KMS-11 (cell line): ENCODE data around the gene SMIM10L1.

Experiments used
- H2AFZ ChIP-seq: fragments of 200-600 bp; sonication (generic); 2 replicates; pipeline ENCODE4 v1.6.1; 2016; ENCODE audit warnings: antibody characterized with exemption, mixed run types, low read depth
- H3K27ac ChIP-seq: fragments of 200-600 bp; sonication (generic); 2 replicates; pipeline ENCODE4 v1.6.1; 2016; ENCODE audit warnings: mild to moderate bottlenecking, mixed run types
- H3K27me3 ChIP-seq: fragments of 200-600 bp; sonication (generic); 2 replicates; pipeline ENCODE4 v1.6.1; 2017; ENCODE audit warnings: mild to moderate bottlenecking, low read depth, mixed run types, moderate library complexity; ENCODE audit not compliant: insufficient read depth
- H3K36me3 ChIP-seq: fragments of 200-600 bp; sonication (generic); 2 replicates; pipeline ENCODE4 v1.6.1; 2017; ENCODE audit warnings: mild to moderate bottlenecking, mixed run types; ENCODE audit not compliant: insufficient read depth
- H3K4me1 ChIP-seq: fragments of 200-600 bp; sonication (generic); 2 replicates; pipeline ENCODE4 v1.6.1; 2016; ENCODE audit warnings: mild to moderate bottlenecking, low read depth, mixed run types; ENCODE audit not compliant: poor library complexity, severe bottlenecking
- H3K4me2 ChIP-seq: fragments of 200-600 bp; sonication (generic); 2 replicates; pipeline ENCODE4 v1.7.0; 2016; ENCODE audit warnings: mild to moderate bottlenecking, mixed run types
- H3K4me3 ChIP-seq: fragments of 200-600 bp; sonication (generic); IDR thresholded peaks from 2 replicates; pipeline ENCODE4 v1.6.1; 2017; ENCODE audit warnings: low read depth, low read length, mixed read lengths; ENCODE audit not compliant: insufficient read depth
- H3K79me2 ChIP-seq: fragments of 200-600 bp; sonication (generic); 2 replicates; pipeline ENCODE4 v1.6.1; 2016; ENCODE audit warnings: low read depth, mixed run types; ENCODE audit not compliant: insufficient read depth
- H3K9ac ChIP-seq: fragments of 200-600 bp; sonication (generic); 2 replicates; pipeline ENCODE4 v1.6.1; 2016; ENCODE audit warnings: mild to moderate bottlenecking, mixed run types
- H4K20me1 ChIP-seq: fragments of 200-600 bp; sonication (generic); 2 replicates; pipeline ENCODE4 v1.6.1; 2016; ENCODE audit warnings: mild to moderate bottlenecking, mixed run types; ENCODE audit not compliant: insufficient read depth
- CTCF ChIP-seq: fragments of 200-600 bp; sonication (generic); conservative IDR thresholded peaks from 2 replicates; pipeline ENCODE4 v1.6.1; 2017; ENCODE audit warnings: low read depth, mild to moderate bottlenecking, antibody characterized with exemption, low read length, moderate library complexity, mixed read lengths

The SMIM10L1 gene

GRCh38 chr12:11182529-11182928 is 11.5 kb downstream of the SMIM10L1 start:
- Histone ChIP-seq H3K79me2 (no peaks in the 10 kb centered on the region), H3K4me3 (no peak overlapping the region), H3K36me3 (no peaks in the 10 kb centered on the region), H3K4me1 (no peaks in the 10 kb centered on the region), H3K4me2 (no peak overlapping the region), H2AFZ (no peak overlapping the region), H3K27ac (no peak overlapping the region), H3K27me3 (no peaks in the 10 kb centered on the region), H4K20me1 (no peaks in the 10 kb centered on the region), H3K9ac (no peak overlapping the region)
- no peak for TF ChIP-seq CTCF

- Histone ChIP-seq H3K4me2 (no peak overlapping the region), H3K27ac (no peak overlapping the region), H3K4me3 (no peak overlapping the region), H3K79me2 (no peaks in the 10 kb centered on the region), H2AFZ (no peak overlapping the region), H3K4me1 (no peaks in the 10 kb centered on the region), H3K9ac (no peak overlapping the region), H3K27me3 (no peaks in the 10 kb centered on the region), H3K36me3 (no peaks in the 10 kb centered on the region), H4K20me1 (no peaks in the 10 kb centered on the region)
- TF ChIP-seq CTCF, result no peak
Observed at GRCh38 chr12:11183011-11183410, 12.0 kb downstream of the SMIM10L1 start.

GRCh38 chr12:11186837-11187236 is 15.8 kb downstream of the SMIM10L1 start, which contains the start of gene TAS2R42:
Gene TAS2R42, minus strand, starts transcription at chr12:11186937. Its CDS starts 0 bp downstream, at chr12:11186937.
- no peaks in the 10 kb centered on the region for H4K20me1 ChIP-seq
- H2AFZ ChIP-seq, result no peak within 1 kb of the TSS
- H3K4me3 ChIP-seq, result no peak within 1 kb of the TSS
- no peak for TF ChIP-seq CTCF
- no peak within 1 kb of the TSS for H3K27ac ChIP-seq
- no peaks in the 10 kb centered on the region for H3K79me2 ChIP-seq
- no peaks in the 10 kb centered on the region for H3K27me3 ChIP-seq
- H3K9ac ChIP-seq, result no peak within 1 kb of the TSS
- no peaks in the 10 kb centered on the region for H3K36me3 ChIP-seq
- H3K4me1 ChIP-seq, result no peaks in the 10 kb centered on the region
- no peak within 1 kb of the TSS for H3K4me2 ChIP-seq

- Histone ChIP-seq H3K27me3 (no peaks in the 10 kb centered on the region), H3K9ac (no peak overlapping the region), H3K4me1 (no peaks in the 10 kb centered on the region), H3K79me2 (no peaks in the 10 kb centered on the region), H3K4me2 (no peak overlapping the region), H3K4me3 (no peak overlapping the region), H3K27ac (no peak overlapping the region), H2AFZ (no peak overlapping the region), H3K36me3 (no peaks in the 10 kb centered on the region), H4K20me1 (no peaks in the 10 kb centered on the region)
- TF ChIP-seq CTCF, result no peak
Observed at GRCh38 chr12:11202811-11203210, 31.8 kb downstream of the SMIM10L1 start.
